ENCODE data around the gene PTGR1.
"Not testable (repeated sequence)": the region's sequence is repeated elsewhere in the genome, so short reads cannot be mapped to it uniquely, and the experiment has no call there.

Gene PTGR1

DNA sequence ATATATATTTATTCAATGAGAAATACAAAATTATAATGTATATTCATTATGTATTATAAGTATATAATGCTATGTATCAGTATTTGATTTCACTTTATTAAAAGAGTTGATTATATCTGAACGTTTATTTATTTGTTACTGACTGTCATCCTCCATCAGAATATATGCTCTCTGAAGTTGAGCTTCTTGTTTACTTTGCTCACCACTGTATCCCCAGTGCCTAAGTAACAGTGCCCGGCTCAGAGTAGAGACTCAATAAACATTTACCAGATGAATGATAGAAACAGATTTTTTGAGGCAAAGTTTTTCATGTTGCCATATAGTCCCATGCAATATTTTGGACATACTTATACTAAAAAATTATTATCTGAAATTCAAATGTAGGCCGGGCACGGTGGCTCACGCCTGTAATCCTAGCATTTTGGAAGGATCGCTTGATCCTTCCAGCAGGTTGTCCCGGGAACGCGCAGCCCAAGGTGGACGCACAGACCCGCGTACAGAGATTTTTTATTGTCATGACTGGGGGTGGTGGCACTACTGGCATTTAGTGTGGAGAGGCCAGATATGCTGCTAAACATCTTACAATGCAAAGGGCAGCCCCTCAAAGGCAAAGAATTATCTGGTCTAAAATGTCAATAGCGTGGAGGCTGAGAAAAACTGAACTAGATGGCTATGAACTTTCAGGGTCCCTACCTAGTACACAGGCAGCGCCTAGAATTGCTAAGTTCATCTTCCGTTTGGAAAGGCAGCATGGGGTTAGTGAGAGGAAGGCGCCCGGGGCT lies 30.9 kb upstream of the PTGR1 start:
- DNase-seq (no peak), ATAC-seq (replicated peaks) (peak; percentile 33)
- Mint-ChIP-seq H3K4me1 (ENCODE audit: low read depth in 2 of 2) (peaks cover 14 to 29% of the 10 kb centered on the region in 2 donors), H3K9me3 (no peaks in the 10 kb centered on the region), H3K36me3 (ENCODE audit: insufficient read depth) (peaks cover 12% of the 10 kb centered on the region), H3K27ac (peak overlapping the region; percentile 88 to 94), H3K27me3 (no peaks in the 10 kb centered on the region), H3K4me3 (peak overlapping the region; percentile 92 to 93)

GRCh38 chr9:111628411-111628810 lies 29.0 kb upstream of the PTGR1 start:
- peaks cover 11 to 23% of the 10 kb centered on the region in 2 donors for H3K4me1 Mint-ChIP-seq (ENCODE audit: low read depth in 2 of 2)

DNA sequence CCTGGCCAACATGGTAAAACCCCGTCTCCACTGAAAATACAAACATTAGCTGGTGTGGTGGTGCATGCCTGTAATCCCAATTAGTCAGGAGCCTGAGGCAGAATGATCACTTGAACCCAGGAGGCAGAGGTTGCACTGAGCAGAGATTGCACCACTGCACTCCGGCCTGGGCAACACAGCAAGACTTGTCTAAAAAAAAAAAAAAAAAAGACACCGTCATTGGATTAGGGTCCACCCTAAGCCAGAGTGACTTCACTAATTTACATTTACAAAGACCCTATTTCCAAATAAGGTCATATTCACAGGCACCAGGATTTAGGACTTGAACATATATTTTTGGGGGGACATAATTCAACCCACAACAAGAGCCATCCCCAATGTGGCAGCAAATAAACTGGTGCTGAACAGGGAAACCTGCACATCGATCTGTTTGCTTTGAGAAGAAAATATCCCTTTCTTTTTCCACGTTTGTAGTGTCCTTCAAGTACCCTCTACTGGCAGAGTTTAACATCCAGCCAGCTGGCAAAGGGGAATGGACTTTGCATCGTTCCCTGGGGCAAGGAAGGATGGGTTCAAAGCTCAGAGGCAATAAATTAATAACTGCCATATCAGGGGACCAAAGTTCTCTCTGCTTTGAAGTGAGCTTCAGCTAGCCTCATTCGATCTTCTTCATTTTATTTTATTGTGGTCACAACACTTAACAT lies 28.0 kb upstream of the PTGR1 start:
- H3K9me3 Mint-ChIP-seq = no peaks in the 10 kb centered on the region
- no peak overlapping the region for H3K27ac Mint-ChIP-seq
- DNase-seq (no peak), ATAC-seq (replicated peaks) (no peak)
- H3K27me3 Mint-ChIP-seq = peaks cover 11 to 16% of the 10 kb centered on the region in 2 donors
- no peak overlapping the region for H3K4me3 Mint-ChIP-seq
- peaks cover 12% of the 10 kb centered on the region for H3K36me3 Mint-ChIP-seq (ENCODE audit: insufficient read depth)
- H3K4me1 Mint-ChIP-seq (ENCODE audit: low read depth in 2 of 2) = peaks cover 6 to 13% of the 10 kb centered on the region in 2 donors

More at GRCh38 chr9:111628411-111628810, 29.0 kb upstream of the PTGR1 start:
- Mint-ChIP-seq H3K4me3 (no peak overlapping the region), H3K9me3 (no peaks in the 10 kb centered on the region), H3K27me3 (peaks cover 5 to 7% of the 10 kb centered on the region in 2 donors), H3K27ac (no peak overlapping the region), H3K36me3 (ENCODE audit: insufficient read depth) (peaks cover 12% of the 10 kb centered on the region)
- DNase-seq = no peak
- no peak for ATAC-seq (replicated peaks)

- Mint-ChIP-seq H3K9me3 (no peaks in the 10 kb centered on the region), H3K4me1 (ENCODE audit: low read depth in 2 of 2) (no peaks in the 10 kb centered on the region), H3K36me3 (ENCODE audit: insufficient read depth) (no peaks in the 10 kb centered on the region), H3K27me3 (peaks cover 16% of the 10 kb centered on the region in 2 donors), H3K27ac (no peak overlapping the region), H3K4me3 (no peak overlapping the region)
- no peak for DNase-seq
- ATAC-seq (replicated peaks) = no peak
Measured at GRCh38 chr9:111622626-111623025, 23.2 kb upstream of the PTGR1 start.

- H3K27me3 Mint-ChIP-seq = peaks cover 16% of the 10 kb centered on the region in 2 donors
Measured at GRCh38 chr9:111621895-111622480, 22.5 kb upstream of the PTGR1 start.

GRCh38 chr9:111617349-111617748 lies 17.9 kb upstream of the PTGR1 start:
- ATAC-seq (replicated peaks); H3K36me3 Mint-ChIP-seq (ENCODE audit: insufficient read depth); DNase-seq; H3K9me3 Mint-ChIP-seq; H3K4me3 Mint-ChIP-seq; H3K27ac Mint-ChIP-seq; H3K4me1 Mint-ChIP-seq (ENCODE audit: low read depth in 2 of 2): not testable (repeated sequence)
- H3K27me3 Mint-ChIP-seq = peaks cover 32 to 38% of the 10 kb centered on the region in 2 donors

More at GRCh38 chr9:111621895-111622480, 22.5 kb upstream of the PTGR1 start:
- H3K36me3 Mint-ChIP-seq (ENCODE audit: insufficient read depth) = no peaks in the 10 kb centered on the region
- no peaks in the 10 kb centered on the region for H3K4me1 Mint-ChIP-seq (ENCODE audit: low read depth in 2 of 2)
- H3K27ac Mint-ChIP-seq = no peak overlapping the region
- H3K9me3 Mint-ChIP-seq = no peaks in the 10 kb centered on the region
- peak; percentile 65 for ATAC-seq (replicated peaks)
- peak in 2 of 3 experiments; percentile 3 to 4 for DNase-seq
- H3K4me3 Mint-ChIP-seq = no peak overlapping the region

GRCh38 chr9:111615928-111616327 lies 16.5 kb upstream of the PTGR1 start:
- Mint-ChIP-seq H3K27ac (no peak overlapping the region), H3K27me3 (peaks cover 41 to 52% of the 10 kb centered on the region in 2 donors), H3K4me3 (no peak overlapping the region), H3K4me1 (ENCODE audit: low read depth in 2 of 2) (no peaks in the 10 kb centered on the region), H3K9me3 (no peaks in the 10 kb centered on the region), H3K36me3 (ENCODE audit: insufficient read depth) (no peaks in the 10 kb centered on the region)
- DNase-seq (no peak), ATAC-seq (replicated peaks) (no peak)

DNA sequence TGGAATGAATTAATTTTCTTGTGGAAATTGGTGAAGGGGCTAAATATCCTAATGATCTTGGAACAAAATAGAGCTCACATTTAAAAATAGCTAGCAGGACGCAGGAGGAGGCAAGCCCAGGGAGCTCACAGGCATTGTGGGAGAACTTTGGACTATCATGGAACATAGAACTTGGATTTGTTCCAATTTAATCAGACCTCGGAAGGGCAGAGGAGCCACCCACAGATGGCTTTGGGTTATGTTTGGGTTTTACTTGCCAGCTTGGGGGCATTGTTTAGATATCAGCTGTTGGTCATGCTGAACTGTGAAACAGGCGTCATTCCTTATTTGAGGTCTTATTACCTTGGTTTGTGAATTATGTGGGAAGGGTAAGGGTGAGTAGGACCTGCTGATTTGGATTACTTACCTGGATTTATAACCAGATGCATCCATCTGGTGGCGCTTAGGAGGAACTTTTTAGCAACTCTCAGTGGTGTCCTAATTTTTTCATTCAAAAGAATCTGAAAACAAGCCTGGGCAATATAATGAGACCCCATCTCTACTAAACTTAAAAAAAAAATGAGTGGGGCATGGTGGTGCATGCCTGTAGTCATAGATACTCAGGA lies 14.1 kb upstream of the PTGR1 start:
- no peak overlapping the region for H3K4me3 Mint-ChIP-seq
- H3K27ac Mint-ChIP-seq = no peak overlapping the region
- no peaks in the 10 kb centered on the region for H3K36me3 Mint-ChIP-seq (ENCODE audit: insufficient read depth)
- H3K9me3 Mint-ChIP-seq = no peaks in the 10 kb centered on the region
- DNase-seq (no peak), ATAC-seq (replicated peaks) (no peak)
- peaks cover 62 to 76% of the 10 kb centered on the region in 2 donors for H3K27me3 Mint-ChIP-seq
- H3K4me1 Mint-ChIP-seq (ENCODE audit: low read depth in 2 of 2) = no peaks in the 10 kb centered on the region

GRCh38 chr9:111610845-111611244 lies 11.4 kb upstream of the PTGR1 start:
- ATAC-seq (replicated peaks) (no peak), DNase-seq (no peak)
- no peaks in the 10 kb centered on the region for H3K4me1 Mint-ChIP-seq (ENCODE audit: low read depth in 2 of 2)
- no peak overlapping the region for H3K27ac Mint-ChIP-seq
- H3K36me3 Mint-ChIP-seq (ENCODE audit: insufficient read depth) = no peaks in the 10 kb centered on the region
- H3K4me3 Mint-ChIP-seq = no peak overlapping the region
- peaks cover 56 to 75% of the 10 kb centered on the region in 2 donors for H3K27me3 Mint-ChIP-seq
- no peaks in the 10 kb centered on the region for H3K9me3 Mint-ChIP-seq

- Mint-ChIP-seq H3K9me3 (no peaks in the 10 kb centered on the region), H3K4me3 (no peak overlapping the region), H3K27me3 (peaks cover 52 to 69% of the 10 kb centered on the region in 2 donors), H3K36me3 (ENCODE audit: insufficient read depth) (no peaks in the 10 kb centered on the region), H3K4me1 (ENCODE audit: low read depth in 2 of 2) (no peaks in the 10 kb centered on the region), H3K27ac (no peak overlapping the region)
- DNase-seq (no peak), ATAC-seq (replicated peaks) (no peak)
Measured at GRCh38 chr9:111610149-111610548, 10.7 kb upstream of the PTGR1 start.

DNA sequence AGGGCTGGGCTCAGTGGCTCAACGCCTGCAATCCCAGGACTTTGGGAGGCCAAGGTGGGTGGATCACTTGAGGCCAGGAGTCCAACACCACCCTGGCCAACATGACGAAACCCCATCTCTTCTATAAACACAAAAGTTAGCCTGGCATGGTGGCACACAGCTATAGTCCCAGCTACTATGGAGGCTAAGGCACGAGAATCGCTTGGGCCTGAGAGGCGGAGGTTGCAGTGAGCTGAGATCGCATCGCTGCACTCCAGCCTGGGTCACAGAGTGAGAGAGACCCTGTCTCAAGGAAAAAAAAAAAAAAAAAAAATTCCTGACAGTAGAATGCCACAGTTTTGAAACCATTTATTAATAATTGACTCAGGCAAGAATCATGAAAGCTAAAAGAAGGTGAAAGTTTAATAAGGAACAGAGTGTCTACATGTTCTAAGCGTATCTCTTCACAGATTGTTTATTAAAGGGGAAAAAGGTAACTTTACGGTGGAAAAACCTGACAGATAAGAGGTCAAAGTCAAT lies 5.7 kb upstream of the PTGR1 start:
- Mint-ChIP-seq H3K4me3 (no peak overlapping the region), H3K36me3 (ENCODE audit: insufficient read depth) (no peaks in the 10 kb centered on the region), H3K4me1 (ENCODE audit: low read depth in 2 of 2) (no peaks in the 10 kb centered on the region), H3K27me3 (peaks cover 31 to 62% of the 10 kb centered on the region in 2 donors), H3K9me3 (no peaks in the 10 kb centered on the region), H3K27ac (no peak overlapping the region)
- no peak for DNase-seq
- ATAC-seq (replicated peaks) = no peak

GRCh38 chr9:111604054-111604615 lies 4.7 kb upstream of the PTGR1 start:
- Mint-ChIP-seq H3K4me1 (ENCODE audit: low read depth in 2 of 2) (peaks cover 4 to 5% of the 10 kb centered on the region in 2 donors), H3K27me3 (peaks cover 34 to 62% of the 10 kb centered on the region in 2 donors), H3K36me3 (ENCODE audit: insufficient read depth) (peaks cover 2% of the 10 kb centered on the region), H3K27ac (no peak overlapping the region), H3K9me3 (no peaks in the 10 kb centered on the region), H3K4me3 (no peak overlapping the region)
- DNase-seq (no peak), ATAC-seq (replicated peaks) (no peak)

GRCh38 chr9:111603041-111603440 lies 3.6 kb upstream of the PTGR1 start:
- ATAC-seq (replicated peaks) (no peak), DNase-seq (no peak)
- H3K27me3 Mint-ChIP-seq = peaks cover 38 to 66% of the 10 kb centered on the region in 2 donors
- H3K36me3 Mint-ChIP-seq (ENCODE audit: insufficient read depth) = peaks cover 2% of the 10 kb centered on the region
- no peak overlapping the region for H3K27ac Mint-ChIP-seq
- no peak overlapping the region for H3K4me3 Mint-ChIP-seq
- H3K9me3 Mint-ChIP-seq = no peaks in the 10 kb centered on the region
- H3K4me1 Mint-ChIP-seq (ENCODE audit: low read depth in 2 of 2) = peaks cover 10 to 14% of the 10 kb centered on the region in 2 donors

Data from effector memory CD8-positive, alpha-beta T cell (primary cell).